HFF-Myc (cell line): ENCODE data around the gene MAPKAP1.

Source experiments
- DNase-seq: peaks from one replicate; pipeline ENCODE4 v3.0.0-alpha.2; 2011; ENCODE audit warnings: low read depth; ENCODE audit errors: extremely low read depth
- H3K4me3 ChIP-seq: replicated peaks from 2 replicates; pipeline ENCODE4 v1.5.1; 2011; ENCODE audit warnings: low read depth, mild to moderate bottlenecking, control low read depth, low read length
- TF ChIP-seq, protein P1 (sequence below): IDR thresholded peaks from 2 replicates; pipeline ENCODE4 v1.5.1; 2012; ENCODE audit warnings: mild to moderate bottlenecking, low read depth, low read length, control low read depth; ENCODE audit errors: missing control alignments

Gene MAPKAP1

DNA sequence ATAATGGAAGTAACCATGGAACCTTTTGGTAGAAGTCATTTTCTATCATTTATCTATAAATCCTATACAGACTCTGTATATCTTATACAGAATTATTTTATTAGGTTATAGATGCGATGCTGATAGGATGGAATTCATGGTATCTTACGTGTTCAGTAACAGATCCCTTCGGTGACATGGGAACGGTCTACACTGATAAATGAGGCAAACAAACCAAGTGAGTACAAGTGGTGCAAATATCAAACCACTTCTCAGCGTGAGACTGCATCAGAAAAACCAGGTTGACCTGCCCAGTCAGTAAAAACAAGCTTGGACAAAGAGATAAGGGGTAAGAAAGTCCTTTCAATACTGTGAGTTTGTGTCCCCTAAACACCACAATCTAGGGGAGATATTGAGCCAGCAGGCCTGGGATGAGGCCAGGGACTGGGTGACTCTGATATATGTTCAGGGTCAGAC lies 229.9 kb downstream of the MAPKAP1 start:
- TF ChIP-seq, protein P1, sequence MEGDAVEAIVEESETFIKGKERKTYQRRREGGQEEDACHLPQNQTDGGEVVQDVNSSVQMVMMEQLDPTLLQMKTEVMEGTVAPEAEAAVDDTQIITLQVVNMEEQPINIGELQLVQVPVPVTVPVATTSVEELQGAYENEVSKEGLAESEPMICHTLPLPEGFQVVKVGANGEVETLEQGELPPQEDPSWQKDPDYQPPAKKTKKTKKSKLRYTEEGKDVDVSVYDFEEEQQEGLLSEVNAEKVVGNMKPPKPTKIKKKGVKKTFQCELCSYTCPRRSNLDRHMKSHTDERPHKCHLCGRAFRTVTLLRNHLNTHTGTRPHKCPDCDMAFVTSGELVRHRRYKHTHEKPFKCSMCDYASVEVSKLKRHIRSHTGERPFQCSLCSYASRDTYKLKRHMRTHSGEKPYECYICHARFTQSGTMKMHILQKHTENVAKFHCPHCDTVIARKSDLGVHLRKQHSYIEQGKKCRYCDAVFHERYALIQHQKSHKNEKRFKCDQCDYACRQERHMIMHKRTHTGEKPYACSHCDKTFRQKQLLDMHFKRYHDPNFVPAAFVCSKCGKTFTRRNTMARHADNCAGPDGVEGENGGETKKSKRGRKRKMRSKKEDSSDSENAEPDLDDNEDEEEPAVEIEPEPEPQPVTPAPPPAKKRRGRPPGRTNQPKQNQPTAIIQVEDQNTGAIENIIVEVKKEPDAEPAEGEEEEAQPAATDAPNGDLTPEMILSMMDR = no peak
- no peak for DNase-seq
- H3K4me3 ChIP-seq = no peak overlapping the region

DNA sequence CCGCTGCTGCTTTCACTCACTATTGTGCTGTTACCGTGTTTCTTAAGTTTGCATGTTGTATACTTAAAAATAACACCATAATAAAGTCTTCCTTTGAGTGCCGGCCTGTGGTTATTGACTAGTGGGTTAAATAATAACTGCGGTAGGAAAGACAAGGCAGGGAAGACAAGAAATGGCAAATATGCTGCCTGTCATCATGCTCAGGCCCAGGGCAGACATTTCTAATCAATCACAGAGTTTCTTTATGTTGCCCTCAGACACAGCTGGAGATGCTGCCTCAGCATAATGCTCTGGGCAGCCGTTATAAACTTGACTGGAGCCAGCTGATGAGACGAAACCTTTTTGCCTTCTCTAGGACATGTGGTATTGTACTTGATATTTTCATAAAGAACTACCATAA lies 230.4 kb downstream of the MAPKAP1 start:
- H3K4me3 ChIP-seq = no peak overlapping the region
- TF ChIP-seq, protein P1 = no peak
- DNase-seq = no peak

DNA sequence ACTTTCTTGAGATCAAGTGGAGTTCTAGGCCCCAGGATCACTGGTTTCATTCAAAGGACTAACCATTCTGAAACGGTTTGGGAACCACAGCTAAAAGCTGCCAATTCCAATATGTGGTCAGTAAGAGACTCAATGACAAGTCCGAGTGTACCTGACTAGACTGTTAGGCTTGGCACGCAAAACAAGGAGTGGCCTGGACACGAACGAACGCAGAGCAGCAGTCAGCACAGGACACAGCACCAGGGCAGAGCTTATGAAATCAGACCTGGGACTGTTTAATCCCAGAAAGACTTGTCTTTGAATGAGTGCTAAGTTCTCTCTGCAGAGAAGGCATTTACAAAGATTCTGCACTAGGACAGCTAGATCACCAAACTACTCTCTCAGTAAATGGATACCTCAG lies 231.6 kb downstream of the MAPKAP1 start:
- DNase-seq = no peak
- H3K4me3 ChIP-seq = no peak overlapping the region
- TF ChIP-seq, protein P1 = no peak

DNA sequence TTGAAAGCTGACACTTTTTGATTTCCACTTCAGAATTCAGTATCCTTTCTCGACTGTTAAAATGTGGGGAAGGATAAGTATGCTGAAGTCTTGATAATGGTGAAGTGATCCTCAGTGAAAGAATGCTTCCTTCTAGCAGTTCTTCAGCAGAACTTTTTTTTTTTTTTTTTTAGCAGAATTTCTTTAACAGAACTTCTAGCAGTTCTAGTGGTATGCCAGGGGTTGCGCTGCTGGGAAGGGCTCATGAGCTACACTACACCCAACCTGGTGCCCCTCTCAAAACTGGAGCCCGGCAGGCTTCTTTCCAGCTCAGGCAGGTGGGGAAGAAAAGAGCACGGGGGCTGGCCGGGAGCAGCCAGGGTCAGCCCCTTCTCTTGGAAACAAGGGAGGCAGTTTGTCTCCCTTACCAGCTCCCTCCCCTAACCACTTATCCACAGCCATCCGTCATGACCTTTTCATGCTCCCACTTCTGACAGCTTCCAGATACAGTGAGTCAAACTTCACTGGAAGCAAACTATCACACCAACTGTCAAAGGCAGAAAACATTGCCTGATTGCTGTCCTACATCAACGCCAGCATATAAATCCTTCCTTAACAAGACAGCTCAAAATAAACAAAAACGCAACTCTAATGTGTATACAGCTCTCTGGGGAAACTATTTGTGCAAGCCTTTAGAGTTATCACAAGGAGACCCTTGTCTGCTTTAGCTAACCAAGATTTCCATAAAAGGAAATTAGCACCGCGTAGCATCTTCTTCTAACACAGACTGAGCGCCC lies 233.9 kb downstream of the MAPKAP1 start:
- no peak for DNase-seq
- TF ChIP-seq, protein P1 = no peak
- no peak overlapping the region for H3K4me3 ChIP-seq

DNA sequence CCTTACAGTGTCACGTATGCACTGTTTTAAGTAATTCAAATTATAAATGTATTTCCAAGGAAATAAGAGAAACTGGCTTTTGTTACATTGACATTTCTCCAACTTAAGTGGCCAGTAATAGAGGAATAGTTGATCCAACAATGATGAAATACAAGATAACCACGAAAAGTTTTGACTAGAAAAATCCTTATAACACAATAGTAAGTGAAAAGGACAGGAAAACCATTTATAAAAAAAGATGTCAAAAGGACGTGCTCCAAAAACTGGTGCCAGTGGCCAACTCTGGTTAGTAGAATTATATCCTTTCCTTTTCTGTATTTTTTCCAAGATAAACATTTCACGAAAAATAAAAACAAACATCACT lies 234.5 kb downstream of the MAPKAP1 start:
- TF ChIP-seq, protein P1 = no peak

DNA sequence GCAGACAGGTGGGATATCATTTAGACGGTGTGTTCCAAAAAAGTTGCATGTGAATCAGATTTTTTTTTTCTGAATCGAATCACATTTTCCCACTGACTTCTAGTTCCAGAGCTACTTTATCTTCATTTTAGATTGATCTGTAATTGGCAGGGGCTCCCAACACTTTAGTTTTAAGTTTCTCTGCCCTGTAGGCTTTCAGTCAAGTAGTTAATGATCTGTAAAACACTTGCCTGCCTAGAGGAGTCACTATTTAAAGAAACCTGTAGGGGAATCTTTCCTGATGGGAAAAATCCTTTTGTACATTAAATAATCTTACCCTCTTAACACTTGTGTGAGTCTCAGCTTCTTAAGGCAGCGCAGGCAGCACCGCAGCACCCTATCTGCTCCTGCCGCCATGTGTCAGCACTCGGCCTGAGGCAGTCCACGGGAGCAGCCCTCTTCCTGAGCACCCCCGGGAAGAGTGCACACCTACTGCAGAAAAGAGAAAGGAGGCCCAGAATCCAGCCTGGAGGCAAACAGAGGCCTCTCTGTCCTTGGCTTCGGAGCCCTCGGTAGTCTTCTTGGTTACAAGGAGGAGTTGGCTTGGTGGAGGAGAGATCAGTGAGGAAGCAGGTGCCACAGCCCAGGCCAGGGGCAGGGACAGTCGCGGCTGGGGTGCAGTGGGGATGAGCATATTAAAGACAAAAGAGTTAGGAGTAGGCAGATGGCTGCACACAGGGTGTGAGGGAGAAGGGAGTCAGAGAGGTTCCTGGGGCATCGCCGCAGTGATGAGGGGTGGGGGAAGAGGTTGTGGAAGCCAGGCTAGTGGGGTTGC lies 236.0 kb downstream of the MAPKAP1 start:
- no peak overlapping the region for H3K4me3 ChIP-seq
- TF ChIP-seq, protein P1 = no peak
- DNase-seq = no peak

More for the DNA sequence above, 234.5 kb downstream of the MAPKAP1 start:
- no peak overlapping the region for H3K4me3 ChIP-seq
- DNase-seq = no peak
